Peyer's patch (tissue), 4 donors: ENCODE measurements around the gene RALGAPA1.

Experiments used
- POLR2A ChIP-seq, 2 donors: fragments of 450-650 bp; IDR thresholded peaks; one replicate each; pipeline ENCODE4 v1.5.1; 2017; ENCODE audit warnings: antibody characterized with exemption in 2 of 2, mild to moderate bottlenecking in 2 of 2, moderate library complexity in 2 of 2
- TF ChIP-seq, protein P1 (sequence below), 6 experiments: fragments of 450-650 bp in 4 of 6; fragments of 200-600 bp in 2 of 6; sonication (generic) in 1 of 6; IDR thresholded peaks; one replicate each; pipeline ENCODE4 v1.5.1; 2017 to 2019; ENCODE audit warnings: antibody characterized with exemption in 6 of 6, mild to moderate bottlenecking in 3 of 6, moderate library complexity in 1 of 6

DNA sequence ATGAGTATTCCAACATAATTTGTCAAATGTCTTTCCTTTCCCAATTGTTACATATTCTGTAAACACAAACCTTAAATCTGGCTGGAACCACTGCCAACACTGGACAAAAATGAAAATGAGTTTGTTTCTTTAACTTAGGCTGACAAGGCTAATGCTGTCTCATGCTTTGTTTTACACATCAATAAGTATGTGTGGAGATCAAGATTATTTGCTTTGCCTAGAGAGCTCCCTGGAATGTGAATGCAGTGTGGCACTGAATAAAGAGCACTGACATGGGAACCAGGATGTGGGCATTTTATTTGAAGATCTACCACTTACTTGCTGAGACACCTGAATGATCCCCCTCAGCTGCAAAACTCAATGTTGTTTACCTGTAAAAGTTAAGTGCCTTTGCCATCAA lies 61.7 kb downstream of the RALGAPA1 start:
- TF ChIP-seq, protein P1, sequence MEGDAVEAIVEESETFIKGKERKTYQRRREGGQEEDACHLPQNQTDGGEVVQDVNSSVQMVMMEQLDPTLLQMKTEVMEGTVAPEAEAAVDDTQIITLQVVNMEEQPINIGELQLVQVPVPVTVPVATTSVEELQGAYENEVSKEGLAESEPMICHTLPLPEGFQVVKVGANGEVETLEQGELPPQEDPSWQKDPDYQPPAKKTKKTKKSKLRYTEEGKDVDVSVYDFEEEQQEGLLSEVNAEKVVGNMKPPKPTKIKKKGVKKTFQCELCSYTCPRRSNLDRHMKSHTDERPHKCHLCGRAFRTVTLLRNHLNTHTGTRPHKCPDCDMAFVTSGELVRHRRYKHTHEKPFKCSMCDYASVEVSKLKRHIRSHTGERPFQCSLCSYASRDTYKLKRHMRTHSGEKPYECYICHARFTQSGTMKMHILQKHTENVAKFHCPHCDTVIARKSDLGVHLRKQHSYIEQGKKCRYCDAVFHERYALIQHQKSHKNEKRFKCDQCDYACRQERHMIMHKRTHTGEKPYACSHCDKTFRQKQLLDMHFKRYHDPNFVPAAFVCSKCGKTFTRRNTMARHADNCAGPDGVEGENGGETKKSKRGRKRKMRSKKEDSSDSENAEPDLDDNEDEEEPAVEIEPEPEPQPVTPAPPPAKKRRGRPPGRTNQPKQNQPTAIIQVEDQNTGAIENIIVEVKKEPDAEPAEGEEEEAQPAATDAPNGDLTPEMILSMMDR (IDR thresholded peaks at IDR 0.05): no peak
- no peak for TF ChIP-seq POLR2A (IDR thresholded peaks at IDR 0.05)
